ENCODE results near the gene HHIP.
"Not testable (repeated sequence)": the region's sequence is repeated elsewhere in the genome, so short reads cannot be mapped to it uniquely, and the experiment has no call there.

HHIP gene

DNA sequence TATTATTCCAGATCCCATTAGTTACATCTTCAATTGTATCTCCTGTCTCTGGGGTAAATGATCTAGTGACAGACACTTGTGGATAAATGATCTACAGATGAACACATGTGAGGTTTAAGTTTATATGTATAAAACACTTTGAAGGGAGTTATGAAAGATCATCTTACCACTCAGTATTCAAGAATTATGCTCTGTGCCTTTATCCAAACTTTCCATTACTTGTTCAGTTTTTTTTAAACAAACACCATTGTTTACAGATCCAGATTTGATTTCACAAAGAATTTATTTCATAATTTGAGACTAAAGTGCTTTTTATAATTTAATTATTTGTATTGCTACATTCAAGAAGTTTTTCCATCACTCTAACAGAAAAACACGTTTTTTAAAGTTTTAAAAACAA is 142.5 kb downstream of the HHIP start:
- no peaks in the 10 kb centered on the region for H3K9me2 ChIP-seq (ENCODE audit: low read depth, low read length)
- no peak overlapping the region for H3K9ac ChIP-seq (ENCODE audit: low read length)
- H3K27ac ChIP-seq (ENCODE audit: low read depth, low read length, poor library complexity, severe bottlenecking) = no peak overlapping the region
- no peaks in the 10 kb centered on the region for H4K20me1 ChIP-seq (ENCODE audit: insufficient read depth, low read length)
- no peaks in the 10 kb centered on the region for H3K9me3 ChIP-seq (ENCODE audit: low read length)
- no peaks in the 10 kb centered on the region for H3F3A ChIP-seq (ENCODE audit: insufficient read depth, low read length)
- no peak for TF ChIP-seq EZH2 (IDR thresholded peaks at IDR 0.05; ENCODE audit: borderline replicate concordance, low read length)
- no peak for TF ChIP-seq CTCF (IDR thresholded peaks at IDR 0.05; ENCODE audit: low read length)
- H3K36me3 ChIP-seq (ENCODE audit: insufficient read depth, low read length) = no peaks in the 10 kb centered on the region
- no peak overlapping the region for H3K4me3 ChIP-seq (ENCODE audit: low read depth, low read length, poor library complexity, severe bottlenecking)
- H2AFZ ChIP-seq (ENCODE audit: low read length) = no peak overlapping the region
- H3K27me3 ChIP-seq (ENCODE audit: insufficient read depth, low read length) = no peaks in the 10 kb centered on the region
- no peaks in the 10 kb centered on the region for H3K4me1 ChIP-seq (ENCODE audit: insufficient read depth, low read length, severe bottlenecking)
- H3K79me2 ChIP-seq (ENCODE audit: insufficient read depth, low read length) = no peaks in the 10 kb centered on the region
- no peak overlapping the region for H3K4me2 ChIP-seq (ENCODE audit: low read length)

GRCh38 chr4:144791933-144792332 is 146.0 kb downstream of the HHIP start:
- H3K4me2 ChIP-seq (ENCODE audit: low read length); H3K79me2 ChIP-seq (ENCODE audit: insufficient read depth, low read length); H3K36me3 ChIP-seq (ENCODE audit: insufficient read depth, low read length); H4K20me1 ChIP-seq (ENCODE audit: insufficient read depth, low read length); H3K4me3 ChIP-seq (ENCODE audit: low read depth, low read length, poor library complexity, severe bottlenecking); H3K9me2 ChIP-seq (ENCODE audit: low read depth, low read length); H3K4me1 ChIP-seq (ENCODE audit: insufficient read depth, low read length, severe bottlenecking); H2AFZ ChIP-seq (ENCODE audit: low read length); H3K9me3 ChIP-seq (ENCODE audit: low read length); H3K27me3 ChIP-seq (ENCODE audit: insufficient read depth, low read length); H3F3A ChIP-seq (ENCODE audit: insufficient read depth, low read length); H3K27ac ChIP-seq (ENCODE audit: low read depth, low read length, poor library complexity, severe bottlenecking); H3K9ac ChIP-seq (ENCODE audit: low read length): not testable (repeated sequence)
